Left kidney (tissue), 2 donors: ENCODE results near the gene SNAPC3. TPM values are rescaled to one million over a fixed set of nuclear protein-coding genes. Genes with fewer than 3 reads are reported as not detected.
A peak's percentile ranks its signal among the peaks of the same experiment; 100 is the strongest.
"Not testable (repeated sequence)": the region's sequence is repeated elsewhere in the genome, so short reads cannot be mapped to it uniquely, and the experiment has no call there.

ENCODE experiments used
- DNase-seq: peaks from one replicate; pipeline ENCODE4 v3.0.0-alpha.2; 2013
- polyA plus RNA-seq: library from polyadenylated mRNA; unstranded; fragments of 120-200 nt; gene quantifications from one replicate; pipeline ENCODE4 v1.2.1, GENCODE V29; 2013; ENCODE audit not compliant: insufficient read length

SNAPC3 gene
- polyA plus RNA-seq, 1 donor = 58.2 TPM

DNA sequence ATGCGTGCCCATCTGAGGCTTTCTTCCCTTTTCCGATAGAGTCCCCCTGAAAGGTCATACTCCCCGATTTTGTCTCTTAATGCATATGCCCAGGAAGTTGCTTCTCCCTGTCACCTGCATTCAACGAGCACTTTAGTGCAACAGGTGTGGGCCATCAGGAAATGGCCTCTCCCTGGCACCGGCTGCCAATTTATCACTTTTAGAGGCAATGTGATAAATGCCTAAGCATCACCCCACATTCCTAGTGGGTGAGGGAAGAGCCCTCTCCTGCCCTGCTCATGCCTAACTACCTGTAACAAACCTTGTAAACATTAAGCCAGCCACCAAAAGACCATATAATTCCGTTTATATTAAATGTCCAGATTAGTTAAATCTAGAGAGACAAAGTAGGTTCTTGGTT is 1.1 kb upstream of the SNAPC3 start:
- DNase-seq = peak; percentile 27

GRCh38 chr9:15421990-15422371 is 695 bp upstream of the SNAPC3 start:
- no peak for DNase-seq

DNA sequence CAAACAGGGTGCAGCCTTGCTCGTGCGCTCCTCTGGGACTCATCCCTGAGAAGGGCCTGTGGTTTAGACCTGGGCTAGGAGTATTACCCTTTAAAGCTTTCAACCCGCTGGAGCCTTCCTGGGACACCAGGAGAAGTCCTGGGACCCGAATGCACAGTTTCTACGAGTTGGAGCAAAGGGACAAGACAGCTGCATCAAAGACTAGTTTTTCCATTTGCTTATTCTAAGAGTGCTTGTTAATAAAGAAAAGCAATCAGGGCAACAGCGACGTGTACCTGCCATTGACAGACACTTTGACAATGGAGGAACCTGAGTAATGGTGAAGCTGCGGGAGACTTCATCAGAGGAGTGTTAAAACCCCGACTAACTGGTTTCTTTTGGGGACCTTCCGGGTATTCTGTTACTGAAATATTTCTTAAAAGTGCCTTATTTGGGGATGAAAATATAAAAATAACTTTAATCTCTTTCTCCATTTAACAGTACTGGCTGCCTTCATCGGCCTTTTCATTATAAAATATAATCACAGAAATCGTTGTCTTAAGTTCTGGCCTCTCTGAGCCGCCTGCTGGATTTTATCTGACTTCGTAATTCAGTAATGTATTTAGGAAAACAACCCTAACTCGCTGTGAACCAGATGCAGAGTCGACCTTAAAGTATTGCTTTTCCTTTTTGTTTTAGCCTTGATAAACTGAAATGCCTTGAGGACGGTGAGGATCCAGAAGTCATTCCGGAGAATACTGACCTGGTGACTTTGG is 732 bp downstream of the SNAPC3 start:
- DNase-seq = no peak

DNA sequence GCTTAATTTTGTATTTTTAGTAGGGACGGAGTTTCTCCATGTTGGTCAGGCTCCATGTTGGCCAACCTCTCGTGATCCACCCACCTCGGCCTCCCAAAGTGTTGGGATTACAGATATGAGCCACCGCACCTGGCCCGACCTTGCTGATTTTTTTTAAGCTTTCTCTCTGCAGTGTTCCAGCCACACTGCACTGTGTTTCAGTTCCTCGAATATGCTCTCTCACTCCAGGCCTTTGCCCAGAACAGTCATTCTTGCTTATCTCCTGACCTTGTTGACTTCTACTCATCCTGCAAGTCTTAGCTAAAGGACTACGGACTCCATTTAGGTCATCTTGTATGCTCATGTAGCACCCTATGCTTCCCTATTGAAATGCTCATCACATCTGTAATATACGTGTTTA is 3.3 kb downstream of the SNAPC3 start:
- DNase-seq = no peak

- DNase-seq = not testable (repeated sequence)
Measured at GRCh38 chr9:15427702-15428101, 5.0 kb downstream of the SNAPC3 start.

DNA sequence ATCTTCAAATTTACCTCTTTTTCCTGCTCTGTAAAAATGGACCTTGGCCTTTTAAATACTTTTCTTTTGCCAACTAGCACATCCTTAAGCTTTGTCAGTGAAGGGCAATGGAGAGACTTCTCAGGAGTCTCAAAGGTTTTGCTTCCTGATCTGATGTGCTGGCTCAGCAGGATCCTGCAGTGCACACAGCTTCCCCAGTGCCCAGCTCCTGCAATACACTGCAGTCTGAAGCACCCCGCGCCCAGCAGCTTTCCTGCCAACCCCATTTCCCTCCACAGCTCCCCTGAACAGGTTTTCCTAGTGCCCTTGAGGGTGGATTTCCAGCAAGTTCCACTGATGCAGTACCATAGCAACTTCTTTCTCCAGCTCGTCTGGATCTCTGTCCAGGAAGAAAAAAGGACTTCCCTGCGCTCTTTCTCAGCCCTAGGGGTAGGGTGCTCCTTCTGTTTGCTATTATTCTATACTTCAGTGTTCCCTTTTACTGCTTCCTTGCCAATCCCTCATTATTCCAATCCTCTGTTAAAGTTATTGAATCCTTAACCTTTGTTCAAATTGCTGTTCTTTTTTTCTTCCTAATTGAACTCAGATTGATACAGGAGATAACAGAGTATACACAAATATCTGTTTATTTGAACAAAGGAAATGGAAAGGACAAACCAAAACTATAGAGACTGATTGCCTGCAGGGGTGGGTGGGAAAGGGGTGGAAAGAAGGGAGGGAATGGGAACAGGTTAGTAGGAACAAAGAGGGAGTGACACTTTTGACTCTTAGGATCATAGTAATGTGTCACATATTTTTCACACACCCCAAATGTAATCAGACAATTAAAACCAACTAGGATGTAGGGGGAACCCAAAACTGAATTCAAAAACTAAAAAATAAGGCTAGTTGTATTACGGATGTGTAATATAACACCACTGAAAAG is 8.5 kb downstream of the SNAPC3 start:
- no peak for DNase-seq

- no peak for DNase-seq
Measured at GRCh38 chr9:15433191-15433590, 10.5 kb downstream of the SNAPC3 start.

GRCh38 chr9:15433661-15434060 is 11.0 kb downstream of the SNAPC3 start:
- DNase-seq = no peak

DNA sequence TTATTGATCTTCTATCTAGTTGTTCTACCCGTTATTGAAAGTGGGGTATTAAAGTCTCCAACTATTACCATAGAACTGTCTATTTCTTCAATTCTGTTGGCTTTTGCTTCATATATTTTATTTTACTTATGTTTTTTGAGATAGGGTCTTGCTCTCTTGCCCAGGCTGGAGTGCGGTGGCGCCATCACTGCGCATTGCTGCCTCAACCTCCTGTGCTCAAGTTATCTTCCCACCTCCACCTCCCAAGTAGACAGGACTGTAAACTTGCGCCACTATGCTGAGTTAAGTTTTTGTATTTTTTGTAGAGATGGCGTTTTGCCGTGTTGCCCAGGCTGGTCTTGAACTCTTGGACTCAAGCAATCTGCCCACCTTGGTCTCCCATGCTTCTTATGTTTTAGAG is 16.2 kb downstream of the SNAPC3 start:
- no peak for DNase-seq

DNA sequence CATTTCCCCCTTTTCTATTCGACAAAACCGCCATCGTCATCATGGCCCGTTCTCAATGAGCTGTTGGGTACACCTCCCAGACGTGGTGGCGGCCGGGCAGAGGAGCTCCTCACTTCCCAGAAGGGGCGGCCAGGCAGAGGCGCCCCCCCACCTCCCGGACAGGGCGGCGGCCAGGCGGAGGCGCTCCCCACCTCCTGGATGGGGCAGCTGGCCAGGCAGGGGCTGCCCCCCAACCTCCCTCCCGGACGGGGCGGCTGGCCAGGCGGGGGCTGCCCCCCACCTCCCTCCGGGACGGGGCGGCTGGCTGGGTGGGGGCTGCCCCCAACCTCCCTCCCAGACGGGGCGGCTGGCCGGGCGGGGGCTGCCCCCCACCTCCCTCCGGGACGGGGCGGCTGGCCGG is 19.2 kb downstream of the SNAPC3 start:
- not testable (repeated sequence) for DNase-seq

GRCh38 chr9:15442264-15442663 is 19.6 kb downstream of the SNAPC3 start:
- not testable (repeated sequence) for DNase-seq

DNA sequence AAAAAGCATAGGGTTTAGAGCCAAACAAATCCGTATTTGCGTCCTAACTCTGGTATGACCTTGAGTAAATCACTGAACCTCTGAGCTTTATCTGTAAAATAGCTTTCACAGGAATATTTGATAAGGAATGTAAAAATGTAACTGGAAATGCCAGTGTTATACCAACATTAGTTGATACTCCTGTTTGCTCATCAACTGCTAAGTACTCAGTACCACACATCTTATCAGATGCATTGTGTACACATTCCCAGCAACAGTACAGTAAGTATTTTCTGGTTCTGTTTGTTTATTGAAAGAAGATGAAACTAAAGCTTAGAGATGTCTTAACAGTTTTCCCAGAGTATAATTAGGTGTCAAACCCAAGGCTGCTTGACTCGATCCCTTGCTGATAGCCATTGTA is 21.5 kb downstream of the SNAPC3 start:
- DNase-seq = no peak

DNA sequence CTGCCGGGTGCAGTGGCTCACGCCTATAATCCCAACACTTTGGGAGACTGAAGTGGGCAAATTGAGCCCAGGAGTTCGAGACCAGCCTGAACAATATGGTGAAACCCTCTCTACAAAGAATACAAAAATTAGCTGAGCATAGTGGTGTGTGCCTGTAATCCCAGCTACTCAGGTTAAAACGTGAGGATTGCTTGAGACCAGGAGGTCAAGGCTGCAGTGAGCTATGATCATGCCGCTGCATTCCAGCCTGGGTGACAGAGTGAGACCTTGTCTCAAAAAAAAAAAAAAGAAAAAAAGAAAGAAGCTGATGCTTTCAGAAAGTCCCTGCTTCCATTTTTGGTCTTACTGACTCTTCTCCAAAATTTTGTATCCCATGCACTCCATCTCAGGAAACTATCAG is 31.3 kb downstream of the SNAPC3 start:
- DNase-seq = no peak

DNA sequence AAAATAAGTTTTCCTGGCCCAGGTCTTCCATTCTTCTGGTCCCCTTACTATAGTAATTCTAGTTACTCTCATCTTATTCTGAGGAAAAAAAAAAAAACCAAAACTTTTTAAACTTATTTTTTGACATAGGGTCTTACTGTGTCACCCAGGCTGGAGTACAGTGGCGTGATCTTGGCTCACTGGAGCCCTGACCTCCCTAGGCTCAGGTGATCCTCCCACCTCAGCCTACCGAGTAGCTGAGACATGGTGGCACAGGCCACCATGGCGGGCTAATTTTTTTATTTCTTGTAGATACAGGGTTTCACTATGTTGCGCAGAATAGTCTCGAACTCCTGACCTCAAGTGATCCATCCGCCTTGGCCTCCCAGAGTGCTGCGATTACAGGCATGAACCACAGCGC is 38.4 kb downstream of the SNAPC3 start:
- no peak for DNase-seq

DNA sequence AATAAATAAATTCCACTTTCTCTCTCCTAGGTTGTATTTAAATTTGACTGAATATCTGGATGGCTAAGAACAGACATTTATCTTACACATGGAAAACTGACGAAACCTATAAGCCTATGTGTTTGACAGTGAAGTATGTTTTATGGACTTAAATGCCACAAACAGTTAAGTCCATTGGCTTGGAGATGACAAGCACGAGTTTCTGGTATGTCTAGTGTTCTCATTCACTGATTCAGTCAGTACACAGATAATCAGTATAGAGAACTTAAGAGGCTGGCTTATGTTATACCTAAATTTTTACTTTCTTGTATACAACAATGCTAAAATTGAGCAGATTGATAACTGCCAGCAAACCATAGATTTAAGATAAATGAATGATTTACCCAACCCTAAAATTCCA is 38.9 kb downstream of the SNAPC3 start:
- DNase-seq = no peak

GRCh38 chr9:15468145-15468544 is 45.5 kb downstream of the SNAPC3 start:
- no peak for DNase-seq

DNA sequence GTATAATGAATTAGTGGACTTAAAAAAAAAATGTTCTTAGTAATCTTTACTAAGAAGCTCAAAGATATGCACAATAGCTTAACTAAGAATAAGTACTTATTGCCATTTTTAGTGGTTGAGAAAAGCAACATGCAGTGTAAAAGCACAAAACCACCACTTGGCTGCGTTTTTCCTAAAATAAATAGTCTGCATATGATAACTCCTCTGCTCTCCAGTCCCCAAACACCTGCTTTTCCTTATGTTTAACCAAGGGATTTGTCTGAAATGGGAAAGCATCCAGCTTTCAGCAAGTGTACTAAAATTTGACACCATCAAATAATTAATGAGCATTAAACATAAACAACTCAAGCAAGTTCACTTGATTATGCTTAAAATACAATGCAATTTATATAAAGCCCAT is 46.7 kb downstream of the SNAPC3 start:
- peak; percentile 7 for DNase-seq

DNA sequence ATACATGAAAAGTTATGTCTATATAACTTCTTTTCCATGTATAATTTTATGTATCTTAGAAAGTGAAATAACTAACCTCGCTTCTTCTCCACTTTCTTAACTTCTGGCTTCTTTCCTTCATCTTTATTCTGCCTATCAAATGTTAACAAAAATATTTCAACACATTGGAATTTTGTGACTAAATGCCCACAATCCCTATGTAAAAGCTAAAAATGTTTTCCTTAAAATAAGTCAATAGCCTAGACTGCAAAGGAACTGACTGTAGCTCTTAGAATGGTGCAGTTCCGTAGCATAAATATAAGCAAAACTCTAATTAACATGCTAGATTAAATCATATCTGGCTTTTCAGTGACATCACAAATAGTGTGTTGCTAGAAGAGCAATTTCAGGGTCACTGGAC is 47.2 kb downstream of the SNAPC3 start:
- DNase-seq = no peak

GRCh38 chr9:15475923-15476536 is 53.4 kb downstream of the SNAPC3 start:
- no peak for DNase-seq

GRCh38 chr9:15480028-15480427 is 57.4 kb downstream of the SNAPC3 start:
- no peak for DNase-seq

DNA sequence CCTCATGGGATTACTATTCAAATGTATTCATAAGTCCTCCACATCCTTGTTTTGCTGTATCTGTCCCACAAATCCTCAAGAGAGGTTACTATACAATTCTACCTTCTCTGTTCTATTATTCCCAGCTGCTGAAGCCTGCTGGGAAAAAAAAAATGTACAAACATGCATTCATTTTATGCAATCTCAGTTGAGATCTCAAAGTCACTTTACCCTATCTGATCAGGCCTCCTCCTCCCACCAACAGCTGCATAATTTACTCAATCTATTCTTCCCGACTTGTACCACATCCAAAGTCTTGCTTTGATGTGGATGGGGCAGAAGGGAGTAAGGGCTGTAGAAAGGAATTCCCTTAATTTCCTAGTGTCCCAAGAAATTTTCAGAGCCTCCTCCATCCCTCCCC is 59.5 kb downstream of the SNAPC3 start:
- no peak for DNase-seq

DNA sequence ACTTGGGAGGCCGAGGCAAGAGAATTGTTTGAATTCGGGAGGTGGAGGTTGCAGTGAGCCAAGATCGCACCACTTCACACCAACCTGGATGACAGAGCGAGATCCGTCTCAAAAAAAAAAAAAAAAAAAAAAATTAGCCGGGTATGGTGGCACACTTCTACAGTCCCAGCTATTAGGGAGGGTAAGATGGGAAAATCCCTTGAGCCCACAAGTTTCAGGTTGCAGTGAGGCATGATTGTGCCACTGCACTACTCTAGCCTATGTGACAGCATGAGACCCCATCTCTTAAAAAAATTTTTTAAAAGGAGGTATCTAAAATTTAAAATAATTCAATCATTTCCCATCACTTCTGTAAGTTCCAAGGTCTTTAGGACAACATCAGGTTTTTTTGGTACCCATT is 62.1 kb downstream of the SNAPC3 start:
- no peak for DNase-seq
